Fibroblast of lung (primary cell): ENCODE measurements around the gene KCNN4. TPM values are rescaled to one million over a fixed set of nuclear protein-coding genes. Genes with fewer than 3 reads are reported as not detected.
"Not testable (repeated sequence)": the region's sequence is repeated elsewhere in the genome, so short reads cannot be mapped to it uniquely, and the experiment has no call there.

Experiments
- DNase-seq, 2 donors: peaks; one replicate each; pipeline versions ENCODE4 v3.0.0 to v3.0.0-alpha.2; 2010; ENCODE audit warnings: low read depth in 2 of 2
- H2AFZ ChIP-seq: 2 replicates; pipeline ENCODE4 v1.5.1; 2012; ENCODE audit warnings: low read length, control low read depth, inconsistent platforms
- H3K27ac ChIP-seq: 2 replicates; pipeline ENCODE4 v1.5.1; 2011; ENCODE audit warnings: low read length, control low read depth; ENCODE audit not compliant: insufficient read depth
- H3K27me3 ChIP-seq: 2 replicates; pipeline ENCODE4 v1.5.1; 2011; ENCODE audit warnings: mild to moderate bottlenecking, low read length; ENCODE audit not compliant: control insufficient read depth, insufficient read depth
- H3K36me3 ChIP-seq: 2 replicates; pipeline ENCODE4 v1.5.1; 2011; ENCODE audit warnings: low read length; ENCODE audit not compliant: control insufficient read depth, insufficient read depth
- H3K4me1 ChIP-seq: 2 replicates; pipeline ENCODE4 v1.5.1; 2011; ENCODE audit warnings: low read length; ENCODE audit not compliant: control insufficient read depth, insufficient read depth; ENCODE audit errors: extremely low read depth
- H3K4me2 ChIP-seq: 2 replicates; pipeline ENCODE4 v1.5.1; 2011; ENCODE audit warnings: low read length, control low read depth; ENCODE audit not compliant: insufficient read depth; ENCODE audit errors: extremely low read depth
- H3K4me3 ChIP-seq, 4 experiments: fragments of 200-600 bp in 1 of 4; sonication (generic) in 1 of 4; replicated peaks in 1 of 4; 2 replicates each; pipeline ENCODE4 v1.5.1; 2011 to 2016; ENCODE audit warnings: low read length in 4 of 4, low read depth in 3 of 4, mild to moderate bottlenecking in 3 of 4, control low read depth in 2 of 4, inconsistent platforms in 1 of 4, mixed read lengths in 1 of 4; ENCODE audit not compliant: insufficient read depth in 1 of 4; ENCODE audit errors: control extremely low read depth in 1 of 4
- H3K79me2 ChIP-seq: 2 replicates; pipeline ENCODE4 v1.5.1; 2012; ENCODE audit warnings: mild to moderate bottlenecking, low read length, inconsistent platforms; ENCODE audit not compliant: control insufficient read depth, insufficient read depth
- H3K9ac ChIP-seq: 2 replicates; pipeline ENCODE4 v1.5.1; 2011; ENCODE audit warnings: mild to moderate bottlenecking, low read length, control low read depth; ENCODE audit not compliant: insufficient read depth
- H3K9me3 ChIP-seq: 2 replicates; pipeline ENCODE4 v1.5.1; 2012; ENCODE audit warnings: low read depth, low read length; ENCODE audit not compliant: control insufficient read depth, insufficient read depth
- H4K20me1 ChIP-seq: 2 replicates; pipeline ENCODE4 v1.5.1; 2011; ENCODE audit warnings: low read length; ENCODE audit not compliant: control insufficient read depth, insufficient read depth; ENCODE audit errors: extremely low read depth
- CTCF ChIP-seq, 2 donors: IDR thresholded peaks in 1 of 2; conservative IDR thresholded peaks in 1 of 2; 1 replicate in 1 of 2; 2 replicates in 1 of 2; pipeline ENCODE4 v1.5.1; 2011 to 2012; ENCODE audit warnings: low read length in 2 of 2, control low read depth in 1 of 2, inconsistent platforms in 1 of 2, low read depth in 1 of 2, mild to moderate bottlenecking in 1 of 2
- EZH2 ChIP-seq: IDR thresholded peaks from 2 replicates; pipeline ENCODE4 v1.5.1; 2012; ENCODE audit warnings: low read length, control low read depth, mild to moderate bottlenecking; ENCODE audit errors: missing control alignments
- polyA minus RNA-seq: library from RNA; depleted of rRNA, polyadenylated mRNA; stranded (reverse); fragments of >200 nt; gene quantifications from 2 replicates; pipeline ENCODE4 v1.2.3, GENCODE V29; 2011; ENCODE audit warnings: low replicate concordance
- polyA plus RNA-seq, 2 donors: library from polyadenylated mRNA; depleted of rRNA in 1 of 2; stranded (reverse) in 1 of 2; unstranded in 1 of 2; fragments of >200 nt; gene quantifications; 2 replicates each; pipeline ENCODE4 v1.2.1, GENCODE V29; 2011 to 2012; ENCODE audit warnings: missing spikeins in 1 of 2
- total RNA-seq: library from RNA; depleted of rRNA; stranded (reverse); fragments of >200 nt; gene quantifications from 2 replicates; pipeline ENCODE4 v1.2.1, GENCODE V29; 2014

KCNN4 gene
- total RNA-seq (0.26 and 0.83 TPM in 2 replicates), polyA plus RNA-seq (0.41 and 0.53 TPM in 2 replicates), polyA minus RNA-seq (7.1 TPM in 1 of 2 replicates, not detected in the other)
- 0.51 and 1.0 TPM in 2 replicates for polyA plus RNA-seq (2012)

GRCh38 chr19:43780706-43781525 lies at the start of gene KCNN4:
Gene KCNN4 (minus strand): TSS chr19:43780973. CDS start chr19:43780861, 112 bp downstream.
- DNase-seq, result peak; percentile 54 to 91
- Histone ChIP-seq H4K20me1 (no peaks in the 10 kb centered on the region), H3K4me2 (peak within 1 kb of the TSS; percentile 32), H3K9ac (no peak within 1 kb of the TSS), H3K4me3 (peak within 1 kb of the TSS in 1 of 4 experiments; percentile 22), H3K9me3 (no peaks in the 10 kb centered on the region), H3K27ac (no peak within 1 kb of the TSS), H3K4me1 (peaks cover 17% of the 10 kb centered on the region), H3K79me2 (no peaks in the 10 kb centered on the region), H3K27me3 (no peaks in the 10 kb centered on the region), H2AFZ (peak within 1 kb of the TSS; percentile 13), H3K36me3 (no peaks in the 10 kb centered on the region)
- TF ChIP-seq EZH2 (no peak), CTCF (conservative IDR thresholded peaks at IDR 0.05 in 1 of 2, IDR thresholded peaks at IDR 0.05 in 1 of 2; ENCODE audit: low read depth in 1 of 2, low read length in 2 of 2) (no peak)

GRCh38 chr19:43826787-43827754 lies 46.3 kb upstream of the KCNN4 start, which contains the start of gene ZNF283:
Gene ZNF283 (plus strand): TSS chr19:43827321. CDS start chr19:43833505, 6,184 bp downstream.
- TF ChIP-seq CTCF (conservative IDR thresholded peaks at IDR 0.05 in 1 of 2, IDR thresholded peaks at IDR 0.05 in 1 of 2; ENCODE audit: low read depth in 1 of 2, low read length in 2 of 2), result no peak
- TF ChIP-seq EZH2, result no peak
- Histone ChIP-seq H3K36me3 (peaks cover 2% of the 10 kb centered on the region), H3K4me3 (peak within 1 kb of the TSS; percentile 70 to 85 (median 74)), H2AFZ (peak within 1 kb of the TSS; percentile 90), H3K9me3 (no peaks in the 10 kb centered on the region), H3K9ac (peak within 1 kb of the TSS; percentile 71), H3K27me3 (no peaks in the 10 kb centered on the region), H3K27ac (peak within 1 kb of the TSS; percentile 64), H4K20me1 (no peaks in the 10 kb centered on the region), H3K4me2 (peak within 1 kb of the TSS; percentile 86), H3K79me2 (no peaks in the 10 kb centered on the region), H3K4me1 (peaks cover 3% of the 10 kb centered on the region)
- DNase-seq, result peak; percentile 90 to 92

GRCh38 chr19:43824572-43824971 lies 43.8 kb upstream of the KCNN4 start:
- H3K27me3 ChIP-seq, H3K27ac ChIP-seq, H3K4me3 ChIP-seq, H3K36me3 ChIP-seq, H3K79me2 ChIP-seq, H4K20me1 ChIP-seq, DNase-seq, H3K4me1 ChIP-seq, H3K9me3 ChIP-seq, H3K4me2 ChIP-seq, H2AFZ ChIP-seq, H3K9ac ChIP-seq: not testable (repeated sequence)

- H3K4me1 ChIP-seq, H3K27ac ChIP-seq, H2AFZ ChIP-seq, H3K27me3 ChIP-seq, H3K4me2 ChIP-seq, H4K20me1 ChIP-seq, H3K79me2 ChIP-seq, DNase-seq, H3K9ac ChIP-seq, H3K36me3 ChIP-seq, H3K4me3 ChIP-seq, H3K9me3 ChIP-seq: not testable (repeated sequence)
Measured at GRCh38 chr19:43823856-43824255, 43.1 kb upstream of the KCNN4 start.
